Measurements from ENCODE around the gene RNGTT. TPM values are rescaled to one million over a fixed set of nuclear protein-coding genes. Genes with fewer than 3 reads are reported as not detected.
"Not testable (repeated sequence)": the region's sequence is repeated elsewhere in the genome, so short reads cannot be mapped to it uniquely, and the experiment has no call there.

Gene RNGTT
- total RNA-seq, 1 donor from 2014 or later = 7.6 TPM

DNA sequence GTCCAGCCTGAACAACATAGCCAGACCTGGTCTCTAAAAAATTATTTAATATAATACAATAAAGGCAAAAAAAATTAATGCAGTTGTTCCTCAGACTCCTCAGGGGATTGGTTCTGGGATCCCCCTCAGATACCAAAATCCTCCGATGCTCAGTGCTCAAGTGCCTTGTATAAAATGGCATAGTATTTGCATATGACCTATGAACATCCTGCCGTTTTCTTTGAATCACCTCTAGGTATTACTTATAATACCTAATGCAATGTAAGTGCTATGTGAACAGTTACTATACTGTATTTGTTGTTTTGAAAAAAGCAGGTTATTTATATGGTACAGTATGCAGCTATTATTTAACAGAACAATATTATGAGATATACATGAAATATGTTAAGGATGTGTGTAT, 43.3 kb downstream of the RNGTT start:
- no peak for ATAC-seq (ENCODE audit: poor library complexity)
- intact Hi-C loops (cut with DNase I) = no loop called here
- no peak for DNase-seq

DNA sequence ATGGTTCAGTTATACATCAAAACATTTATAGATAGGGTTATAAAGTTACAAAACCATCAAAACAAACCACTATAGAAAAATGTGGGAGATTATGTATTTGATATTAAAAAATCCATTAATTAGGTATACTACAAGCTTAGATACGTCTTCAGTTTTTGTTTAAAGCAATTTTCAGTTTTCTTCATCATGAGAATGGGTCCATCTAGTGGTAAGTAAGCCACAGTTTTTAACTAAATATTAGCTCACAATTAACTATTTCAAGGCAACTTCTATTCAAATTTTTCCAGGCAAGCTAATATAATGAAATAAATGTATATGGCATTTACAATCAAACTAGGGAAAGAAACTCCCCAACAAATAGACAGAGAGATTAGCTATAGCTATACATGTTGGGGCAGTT, 44.4 kb downstream of the RNGTT start:
- ATAC-seq (ENCODE audit: poor library complexity) (no peak), DNase-seq (no peak)
- intact Hi-C loops (cut with DNase I) = no loop called here

DNA sequence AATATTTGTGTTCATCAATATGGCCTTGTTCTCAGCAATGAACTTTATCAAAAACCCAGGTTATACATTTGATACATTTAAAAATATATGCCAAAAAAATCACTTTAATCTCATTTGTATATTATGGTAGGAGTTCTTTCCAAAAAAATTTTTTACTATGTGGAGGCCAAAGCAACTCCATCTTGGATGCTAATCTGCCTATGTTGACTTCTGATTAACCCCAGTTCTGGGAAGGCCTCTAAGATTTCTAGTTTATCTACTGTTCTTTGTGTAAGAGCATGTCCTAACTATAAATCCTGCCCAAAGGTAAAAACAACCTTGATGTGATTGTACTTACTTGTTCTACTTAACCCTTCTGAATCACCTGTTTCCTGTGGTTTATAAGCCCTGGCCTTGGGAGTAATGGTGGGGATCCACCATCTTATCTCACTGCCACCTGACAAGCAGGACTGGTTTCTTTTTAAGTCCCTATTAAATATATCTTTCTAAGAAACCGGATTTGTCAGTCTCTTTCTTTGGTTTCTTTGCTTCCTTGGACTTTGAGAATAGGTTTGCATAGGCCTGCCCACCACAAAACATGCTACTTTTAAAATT, 46.7 kb downstream of the RNGTT start:
- intact Hi-C loops (cut with DNase I) = no loop called here
- DNase-seq (no peak), ATAC-seq (ENCODE audit: poor library complexity) (no peak)

DNA sequence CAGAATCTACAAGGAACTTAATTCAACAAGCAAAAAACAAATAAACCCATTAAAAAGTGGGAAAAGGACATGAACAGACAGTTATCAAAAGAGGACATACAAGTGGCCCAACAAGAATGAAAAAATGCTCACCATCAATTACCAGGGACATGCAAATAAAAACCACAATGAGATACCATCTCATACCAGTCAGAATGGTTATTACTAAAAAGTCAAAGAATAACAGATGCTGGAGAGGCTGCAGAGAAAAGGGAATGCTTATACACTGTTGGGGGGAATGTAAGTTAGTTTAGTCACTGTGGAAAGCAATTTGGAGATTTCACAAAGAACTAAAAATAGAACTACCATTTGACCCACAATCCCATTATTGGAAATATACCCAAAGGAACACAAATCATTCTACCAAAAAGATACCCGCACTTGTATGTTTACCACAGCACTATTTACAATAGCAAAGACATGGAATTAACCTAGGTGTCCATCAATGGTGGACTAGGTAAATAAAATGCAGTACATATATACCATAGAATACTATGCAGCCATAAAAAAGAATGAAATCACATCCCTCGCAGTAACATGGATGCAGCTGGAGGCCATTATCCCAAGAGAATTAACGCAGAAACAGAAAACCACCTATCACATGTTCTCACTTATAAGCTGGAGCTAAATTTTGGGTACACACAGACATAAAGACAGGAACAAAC, 48.4 kb downstream of the RNGTT start:
- no peak for DNase-seq
- intact Hi-C loops (cut with DNase I) = no loop called here
- no peak for ATAC-seq (ENCODE audit: poor library complexity)

DNA sequence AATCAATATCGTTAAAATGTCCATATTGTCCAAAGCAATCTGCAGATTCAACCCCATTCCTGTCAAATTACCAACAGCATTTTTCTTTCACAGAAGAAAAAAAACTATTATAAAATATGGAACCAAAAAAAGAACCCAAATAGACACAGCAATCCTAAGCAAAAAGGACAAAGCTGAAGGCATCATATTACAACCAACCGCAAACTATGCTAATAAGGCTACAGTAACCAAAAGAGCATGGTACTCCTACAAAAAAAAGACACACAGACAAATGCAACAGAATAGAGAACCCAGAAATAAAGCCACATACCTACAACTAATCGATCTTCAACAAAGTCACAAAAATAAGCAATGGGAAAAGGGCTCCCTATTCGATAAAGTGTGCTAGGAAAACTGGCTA, 49.2 kb downstream of the RNGTT start:
- no peak for ATAC-seq (ENCODE audit: poor library complexity)
- intact Hi-C loops (cut with DNase I) = no loop called here
- no peak for DNase-seq

DNA sequence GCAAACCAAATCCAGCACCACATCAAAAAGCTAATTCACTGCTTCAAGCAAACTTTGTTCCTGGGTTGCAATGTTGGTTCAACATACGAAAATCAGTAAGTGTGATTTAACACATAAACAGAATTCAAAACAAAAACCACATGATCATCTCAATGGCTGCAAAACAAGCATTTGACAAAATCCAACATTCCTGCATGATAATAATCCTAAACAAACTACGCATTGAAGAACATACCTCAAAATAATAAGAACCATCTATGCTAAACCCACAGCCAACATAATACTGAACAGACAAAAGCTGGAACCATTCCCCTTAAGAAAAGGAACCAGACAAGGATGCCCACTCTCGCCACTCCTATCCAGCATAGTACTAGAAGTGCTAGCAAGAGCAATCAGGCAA, 49.9 kb downstream of the RNGTT start:
- intact Hi-C loops (cut with DNase I) = no loop called here
- ATAC-seq (ENCODE audit: poor library complexity) (no peak), DNase-seq (no peak)

DNA sequence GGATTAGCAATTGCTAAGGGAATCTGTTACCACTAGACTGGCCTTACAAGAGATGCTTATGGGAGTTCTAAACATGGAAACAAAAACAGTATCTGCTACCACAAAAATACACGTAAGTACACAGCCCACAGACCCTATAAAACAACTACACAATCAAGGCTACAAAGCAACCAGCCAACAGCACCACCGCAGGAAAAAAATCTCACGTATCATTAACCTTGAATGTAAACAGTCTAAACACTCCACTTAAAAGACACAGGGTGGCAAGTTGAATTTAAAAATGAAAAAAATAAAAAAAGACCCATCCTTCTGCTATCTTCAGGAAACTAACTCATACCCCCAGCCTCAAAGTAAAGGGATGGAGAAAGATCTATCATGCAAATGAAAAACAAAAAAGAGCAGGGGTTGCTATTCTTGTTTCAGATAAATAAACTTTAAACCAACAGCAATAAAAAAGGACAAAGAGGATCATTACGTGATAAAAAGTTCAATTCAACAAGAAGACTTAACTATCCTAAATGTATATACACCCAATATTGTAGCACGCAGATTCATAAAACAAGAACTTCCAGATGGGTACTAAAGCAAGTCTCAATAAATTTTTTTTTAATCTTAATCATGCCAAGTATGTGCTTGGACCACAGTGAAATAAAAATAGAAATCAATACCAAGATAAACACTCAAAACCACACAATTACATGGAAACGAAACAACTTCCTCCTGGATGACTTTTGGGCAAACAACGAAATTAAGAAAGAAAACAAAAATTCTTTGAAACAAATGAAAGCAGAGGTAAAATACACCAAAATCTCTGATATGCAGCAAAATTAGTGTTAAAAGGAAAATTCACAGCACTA, 52.3 kb downstream of the RNGTT start:
- ATAC-seq (ENCODE audit: poor library complexity) (no peak), DNase-seq (no peak)
- intact Hi-C loops (cut with DNase I) = no loop called here

DNA sequence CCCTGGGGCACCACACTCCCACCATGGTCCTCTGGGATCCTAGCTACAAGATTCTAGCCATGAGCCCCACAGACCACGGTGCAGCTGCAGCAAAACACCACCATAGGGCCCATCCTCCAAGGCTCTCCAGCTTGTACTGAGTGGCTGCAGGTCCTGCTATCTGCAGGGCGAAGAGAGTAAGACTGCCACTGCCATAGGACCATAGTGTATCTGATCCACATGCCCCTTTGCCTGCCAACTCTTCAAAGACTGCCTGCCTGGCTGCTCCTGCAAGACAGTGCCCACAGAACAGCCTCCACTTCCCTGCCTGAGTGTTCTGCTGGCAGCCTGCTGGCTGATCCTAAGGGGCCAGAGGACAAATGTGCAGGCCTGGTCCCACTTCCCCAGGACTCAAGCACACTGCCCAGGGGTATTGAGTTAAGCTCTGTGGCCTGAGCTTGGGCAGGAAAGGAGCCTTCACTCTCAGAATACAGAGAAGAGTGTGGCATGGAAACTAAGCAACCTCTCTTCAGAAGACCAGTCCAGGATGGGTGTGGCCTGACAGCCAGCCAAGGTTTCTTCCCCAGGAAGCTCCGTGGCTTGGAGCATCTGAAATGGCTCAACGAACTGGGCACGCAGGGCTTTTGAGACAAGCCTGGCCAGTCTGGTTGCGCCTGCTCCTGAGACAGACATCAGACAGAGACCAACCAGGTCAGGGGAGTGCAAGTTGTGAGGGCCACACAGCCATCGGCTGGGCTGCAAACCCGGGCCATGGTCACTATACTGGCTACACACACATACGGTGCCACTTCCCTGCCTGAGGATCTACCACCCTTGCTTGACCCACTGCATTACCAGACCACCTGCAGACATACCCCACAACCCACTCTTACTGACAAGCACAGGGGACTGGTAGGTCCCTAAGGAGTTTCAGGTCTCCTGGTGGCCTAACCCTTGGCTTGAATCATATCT, 54.5 kb downstream of the RNGTT start:
- intact Hi-C loops (cut with DNase I) = no loop called here
- ATAC-seq (ENCODE audit: poor library complexity) = peak; percentile 62
- no peak for DNase-seq

DNA sequence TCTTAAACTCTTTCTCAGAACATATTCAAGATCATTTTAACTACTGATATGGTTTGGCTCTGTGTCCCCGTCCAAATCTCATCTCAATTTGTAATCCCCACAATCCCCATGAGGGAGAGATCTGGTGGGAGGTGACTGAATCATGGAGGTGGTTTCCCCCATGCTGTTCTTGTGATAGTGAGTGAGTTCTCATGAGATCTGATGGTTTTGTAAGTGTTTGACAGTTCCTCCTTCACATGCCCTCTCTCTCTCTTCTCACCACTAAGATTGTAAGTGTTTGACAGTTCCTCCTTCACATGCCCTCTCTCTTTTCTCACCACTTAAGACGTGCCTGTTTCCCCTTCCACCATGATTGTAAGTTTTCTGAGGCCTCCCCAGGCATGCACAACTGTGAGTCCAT, 56.3 kb downstream of the RNGTT start:
- DNase-seq; intact Hi-C loops (cut with DNase I); ATAC-seq (ENCODE audit: poor library complexity): not testable (repeated sequence)

DNA sequence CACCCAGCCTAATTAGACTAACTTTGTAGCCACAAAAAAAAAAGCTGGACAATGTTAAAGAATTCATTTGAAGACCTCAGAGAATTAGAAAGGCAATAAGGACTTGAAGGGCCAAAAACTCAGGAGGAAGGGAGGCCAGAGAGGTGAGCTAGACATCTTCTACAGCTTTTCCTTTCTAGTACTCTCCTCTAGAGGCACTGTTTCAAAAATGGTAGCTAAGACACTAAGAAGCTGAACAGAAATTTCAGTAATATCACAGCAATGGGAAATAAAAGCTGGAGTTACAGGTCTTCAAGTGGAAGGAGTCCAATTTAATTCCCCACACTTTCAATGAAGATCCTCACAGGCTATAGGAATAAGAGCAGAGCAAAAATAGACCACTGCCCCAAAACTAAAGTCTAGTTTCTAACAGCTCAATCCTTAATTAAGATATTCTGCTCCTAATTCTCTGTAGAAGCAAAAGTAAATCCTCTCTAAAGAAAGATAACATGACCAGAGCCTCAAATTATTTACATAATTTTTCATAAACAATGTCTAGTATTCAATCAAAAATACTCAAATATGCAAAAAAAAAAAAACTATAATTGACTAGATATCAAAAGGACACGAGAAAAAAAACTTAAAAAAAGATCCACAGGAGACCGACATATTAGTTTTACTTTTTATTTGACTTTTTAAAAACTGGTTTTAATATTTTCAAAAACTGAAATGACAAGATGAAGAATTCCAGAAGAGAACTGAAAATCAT, 63.7 kb downstream of the RNGTT start:
- intact Hi-C loops (cut with DNase I) = no loop called here
- ATAC-seq (ENCODE audit: poor library complexity) = no peak
- no peak for DNase-seq

DNA sequence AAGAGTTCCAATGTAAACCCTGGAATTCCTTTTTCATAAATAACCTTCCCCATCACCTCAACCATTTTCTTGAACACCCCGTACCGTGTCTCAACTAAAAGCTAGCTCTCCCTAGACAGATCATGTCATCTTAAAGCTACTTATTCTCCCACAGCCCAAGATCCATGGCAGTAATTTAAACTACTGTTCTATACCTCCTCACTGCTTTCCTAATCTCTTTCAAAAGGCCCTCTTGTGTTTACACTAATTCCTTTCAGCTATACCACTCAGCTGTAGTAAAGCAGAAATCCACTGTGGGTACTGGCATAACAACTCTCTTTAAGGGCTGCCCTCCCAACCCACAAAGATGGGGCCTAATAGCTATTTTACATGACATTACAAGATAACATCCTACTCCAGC, 67.5 kb downstream of the RNGTT start:
- intact Hi-C loops (cut with DNase I) = no loop called here
- no peak for ATAC-seq (ENCODE audit: poor library complexity)

DNA sequence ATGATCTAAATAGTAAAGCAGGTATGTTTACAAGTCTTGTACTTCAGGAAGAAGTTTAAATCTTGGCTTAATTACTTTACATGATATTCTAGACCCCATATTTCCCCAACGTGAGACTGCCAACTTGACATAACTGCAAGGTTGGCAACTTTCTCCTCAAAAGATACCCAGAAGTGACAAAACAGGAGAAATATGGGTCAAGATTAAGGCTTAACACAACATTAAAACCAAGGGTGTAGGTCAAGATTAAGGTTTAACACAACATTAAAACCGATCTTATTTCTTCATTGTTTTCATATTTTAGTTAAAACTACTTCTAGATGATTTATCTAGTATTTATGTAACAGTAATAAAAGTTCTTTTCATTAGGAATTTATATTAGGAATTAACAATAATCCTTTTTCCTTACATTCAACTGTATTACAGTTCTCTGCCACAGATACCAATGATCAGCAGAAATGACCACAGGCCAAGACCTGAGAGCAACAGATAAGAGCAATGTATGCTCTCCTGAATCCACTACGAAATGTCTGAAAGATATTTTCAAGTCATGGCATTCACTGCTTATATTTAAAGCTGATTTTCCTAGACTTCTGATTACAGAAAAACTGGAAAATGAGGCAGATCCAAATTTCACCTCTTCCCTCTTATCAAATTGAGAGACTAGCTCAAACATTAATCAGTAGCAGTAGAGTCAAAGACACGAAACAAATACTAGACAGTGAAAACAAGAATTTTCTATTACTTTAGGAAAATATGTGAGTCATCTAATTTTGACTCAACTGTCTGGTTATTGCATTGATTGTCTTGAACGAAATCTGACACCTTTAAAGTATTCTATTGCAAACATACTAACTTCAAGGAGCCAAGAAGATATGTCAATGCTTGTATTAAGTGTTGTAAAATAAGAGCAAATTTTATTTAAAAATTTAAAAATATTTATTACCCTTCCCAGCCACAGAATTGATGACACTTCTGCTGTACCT, 72.3 kb downstream of the RNGTT start:
- no peak for ATAC-seq (ENCODE audit: poor library complexity)
- intact Hi-C loops (cut with DNase I) = no loop called here
- no peak for DNase-seq

More for the DNA sequence above, 67.5 kb downstream of the RNGTT start:
- no peak for DNase-seq

DNA sequence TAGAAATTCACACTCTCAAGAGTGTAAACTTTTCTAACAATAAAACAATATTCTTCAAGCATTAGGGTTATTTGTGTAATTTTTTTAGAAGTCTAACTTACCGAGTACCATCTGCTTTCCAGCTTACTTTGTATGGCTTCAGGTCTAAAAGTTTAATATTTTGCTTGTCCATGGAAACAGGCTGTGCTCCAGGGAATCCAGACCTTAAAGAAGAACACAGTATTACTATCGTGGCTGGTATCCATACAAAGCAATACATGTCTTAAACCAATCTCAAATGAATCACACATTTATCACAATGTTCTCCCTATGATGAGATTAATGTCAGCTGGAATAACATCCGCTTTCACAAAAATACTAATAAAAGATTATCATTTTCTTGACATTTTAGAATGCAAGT, 73.0 kb downstream of the RNGTT start:
- no peak for ATAC-seq (ENCODE audit: poor library complexity)
- intact Hi-C loops (cut with DNase I) = no loop called here
- no peak for DNase-seq

DNA sequence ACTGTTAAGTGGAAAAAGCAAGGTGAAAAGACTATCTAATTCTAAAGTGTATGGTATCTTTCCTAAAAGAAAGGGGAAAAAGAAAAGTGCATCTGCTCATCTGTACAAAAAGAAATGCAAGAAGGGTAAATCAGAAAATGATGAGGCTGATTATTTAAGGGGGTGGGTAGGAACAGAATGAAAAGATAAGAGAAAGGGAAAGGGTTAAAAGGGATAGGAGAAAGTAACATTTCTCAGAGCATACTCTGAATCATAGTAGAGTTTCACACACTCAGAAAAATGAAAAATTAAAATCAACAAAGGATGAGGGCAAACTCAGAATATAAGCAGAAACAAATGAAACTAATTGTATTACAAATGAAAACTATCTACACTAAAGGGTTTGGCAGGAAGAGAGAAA, 79.1 kb downstream of the RNGTT start:
- intact Hi-C loops (cut with DNase I) = no loop called here
- no peak for ATAC-seq (ENCODE audit: poor library complexity)
- no peak for DNase-seq

DNA sequence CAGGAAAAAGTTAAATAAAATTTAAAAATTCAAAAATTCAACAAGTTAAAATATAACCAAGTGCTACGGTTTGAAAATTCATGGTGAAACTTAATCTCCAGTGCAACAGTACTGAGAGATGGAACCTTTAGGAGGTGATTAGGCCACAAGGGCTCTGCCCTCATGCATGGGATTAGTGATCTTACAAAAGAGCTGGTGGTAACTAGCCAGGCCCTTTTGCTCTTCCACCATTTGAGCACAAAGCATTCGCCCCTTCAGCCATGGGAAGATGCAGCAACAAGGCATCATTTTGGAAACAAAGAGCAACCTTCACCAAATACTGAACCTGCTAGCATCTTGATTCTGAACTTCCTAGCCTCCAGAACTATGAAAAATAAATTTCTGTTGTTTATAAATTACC, 80.9 kb downstream of the RNGTT start:
- ATAC-seq (ENCODE audit: poor library complexity) = no peak
- intact Hi-C loops (cut with DNase I) = no loop called here
- DNase-seq = no peak

DNA sequence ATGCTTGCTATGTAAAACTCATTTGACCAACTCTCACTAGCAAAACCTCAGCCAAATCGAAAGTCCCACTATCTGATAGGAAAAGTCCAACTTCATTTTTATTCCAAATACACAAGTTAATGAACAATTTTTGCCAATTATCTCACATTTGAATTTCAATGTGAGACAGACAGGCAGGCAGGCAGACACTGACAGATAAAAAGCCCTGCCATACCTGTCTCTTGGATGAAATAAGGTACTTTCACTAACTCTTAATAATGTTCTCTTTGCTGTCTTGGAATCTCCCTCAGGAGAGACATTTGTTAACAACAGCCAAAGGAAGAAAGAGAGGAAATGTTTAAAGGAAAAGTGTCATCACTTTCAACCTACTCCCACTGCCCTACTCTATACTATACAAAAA, 82.0 kb downstream of the RNGTT start:
- intact Hi-C loops (cut with DNase I) = no loop called here
- DNase-seq = no peak
- ATAC-seq (ENCODE audit: poor library complexity) = no peak

DNA sequence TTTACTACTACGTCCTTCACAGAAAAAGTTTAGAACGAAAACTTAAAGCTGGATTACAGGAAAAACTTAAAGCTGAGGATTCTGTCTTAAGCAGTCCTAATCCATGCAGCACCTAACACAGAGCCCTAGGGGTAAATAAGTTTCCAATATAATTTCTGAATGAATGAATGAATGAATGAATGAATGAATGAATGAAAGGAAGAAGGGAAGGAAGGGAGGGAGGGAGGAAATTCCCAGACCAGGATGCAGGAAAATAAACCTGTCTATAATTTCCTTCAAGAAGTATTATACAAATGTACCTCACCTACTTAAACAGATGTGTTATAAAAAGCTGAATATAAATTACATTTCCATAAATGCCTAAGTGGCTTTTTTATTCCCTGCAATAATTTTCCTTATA, 83.4 kb downstream of the RNGTT start:
- ATAC-seq (ENCODE audit: poor library complexity) (no peak), DNase-seq (no peak)
- intact Hi-C loops (cut with DNase I) = no loop called here
